Activated CD8-positive, alpha-beta T cell treated with anti-CD3 and anti-CD28 coated beads, Interleukin-2, amount 10 ng/mL, durations not matched to agents 7 days and 5 days (primary cell): ENCODE results near the gene DOK7. TPM values are rescaled to one million over a fixed set of nuclear protein-coding genes. Genes with fewer than 3 reads are reported as not detected.

Source experiments
- ATAC-seq: fragments of 150-1000 bp; cut with Tn5 transposase; one replicate; pipeline ENCODE4 v1.10.0; 2021; ENCODE audit warnings: moderate library complexity
- CTCF ChIA-PET: fragments of 350-600 bp; sonication (Branson Sonifier 250); formaldehyde crosslinking; loops from one replicate; lab custom pipeline; 2021; ENCODE audit warnings: antibody characterized with exemption; lab: Charles Lee
- POLR2A ChIA-PET: fragments of 350-600 bp; sonication (Branson Sonifier 250); formaldehyde crosslinking; loops from one replicate; lab custom pipeline; 2021; ENCODE audit warnings: antibody characterized with exemption; lab: Charles Lee
- DNase-seq: peaks from one replicate; pipeline ENCODE4 v3.0.0-alpha.2; 2020
- H3K27ac Mint-ChIP-seq: one replicate; pipeline ENCODE4 v1.8.0; 2021; ENCODE audit warnings: mild to moderate bottlenecking, mixed read lengths
- H3K27me3 Mint-ChIP-seq: one replicate; pipeline ENCODE4 v1.8.0; 2021; ENCODE audit warnings: low read depth, mixed read lengths
- H3K36me3 Mint-ChIP-seq: one replicate; pipeline ENCODE4 v1.8.0; 2021; ENCODE audit warnings: low read depth, mixed read lengths
- H3K4me1 Mint-ChIP-seq: one replicate; pipeline ENCODE4 v1.8.0; 2021; ENCODE audit warnings: low read depth, mixed read lengths
- H3K4me3 Mint-ChIP-seq: one replicate; pipeline ENCODE4 v1.8.0; 2021; ENCODE audit warnings: mild to moderate bottlenecking, mixed read lengths
- H3K9me3 Mint-ChIP-seq: one replicate; pipeline ENCODE4 v1.8.0; 2022; ENCODE audit warnings: mixed read lengths; ENCODE audit not compliant: insufficient read depth
- total RNA-seq, 2 experiments: library from RNA; stranded (reverse); gene quantifications; one replicate each; pipeline ENCODE4 v1.2.3, GENCODE V29; 2021

DOK7 gene
- total RNA-seq, 2 experiments from 2014 or later: not detected

GRCh38 chr4:3431446-3431993 lies 31.6 kb upstream of the DOK7 start:
- Mint-ChIP-seq H3K9me3 (no peaks in the 10 kb centered on the region), H3K36me3 (no peaks in the 10 kb centered on the region), H3K27ac (no peak overlapping the region), H3K27me3 (no peaks in the 10 kb centered on the region), H3K4me3 (no peak overlapping the region), H3K4me1 (no peaks in the 10 kb centered on the region)
- ChIA-PET POLR2A (no interaction called here), CTCF (no interaction called here)
- DNase-seq (no peak), ATAC-seq (no peak)

GRCh38 chr4:3432381-3432790 lies 30.7 kb upstream of the DOK7 start:
- no peak overlapping the region for H3K27ac Mint-ChIP-seq
- no peak overlapping the region for H3K4me3 Mint-ChIP-seq
- no peak for DNase-seq
- H3K4me1 Mint-ChIP-seq: no peaks in the 10 kb centered on the region
- no peaks in the 10 kb centered on the region for H3K36me3 Mint-ChIP-seq
- ChIA-PET CTCF (no interaction called here), POLR2A (no interaction called here)
- no peak for ATAC-seq
- no peaks in the 10 kb centered on the region for H3K27me3 Mint-ChIP-seq
- no peaks in the 10 kb centered on the region for H3K9me3 Mint-ChIP-seq

- Mint-ChIP-seq H3K9me3 (no peaks in the 10 kb centered on the region), H3K4me3 (no peak overlapping the region), H3K27ac (no peak overlapping the region), H3K27me3 (no peaks in the 10 kb centered on the region), H3K4me1 (no peaks in the 10 kb centered on the region), H3K36me3 (no peaks in the 10 kb centered on the region)
- DNase-seq (no peak), ATAC-seq (no peak)
- ChIA-PET POLR2A (no interaction called here), CTCF (no interaction called here)
These were observed 29.8 kb upstream of the DOK7 start for GRCh38 chr4:3433138-3433869.

- ChIA-PET CTCF (no interaction called here), POLR2A (interaction anchor here (0.6 kb wide), 1 partner anchor 136 kb away, joined by 3 read pairs; no protein-coding TSS in a partner anchor)
- no peaks in the 10 kb centered on the region for H3K27me3 Mint-ChIP-seq
- H3K9me3 Mint-ChIP-seq: no peaks in the 10 kb centered on the region
- no peak overlapping the region for H3K27ac Mint-ChIP-seq
- H3K4me3 Mint-ChIP-seq: no peak overlapping the region
- no peaks in the 10 kb centered on the region for H3K4me1 Mint-ChIP-seq
- no peaks in the 10 kb centered on the region for H3K36me3 Mint-ChIP-seq
- no peak for ATAC-seq
- DNase-seq: no peak
These were observed 28.0 kb upstream of the DOK7 start for GRCh38 chr4:3434881-3435685.

- H3K27ac Mint-ChIP-seq: no peak overlapping the region
- no peaks in the 10 kb centered on the region for H3K4me1 Mint-ChIP-seq
- H3K4me3 Mint-ChIP-seq: no peak overlapping the region
- ChIA-PET CTCF (no interaction called here), POLR2A (interaction anchor here (0.6 kb wide), 1 partner anchor 136 kb away, joined by 3 read pairs; no protein-coding TSS in a partner anchor)
- H3K27me3 Mint-ChIP-seq: no peaks in the 10 kb centered on the region
- no peaks in the 10 kb centered on the region for H3K9me3 Mint-ChIP-seq
- DNase-seq (no peak), ATAC-seq (no peak)
- no peaks in the 10 kb centered on the region for H3K36me3 Mint-ChIP-seq
These were observed 27.5 kb upstream of the DOK7 start for GRCh38 chr4:3435686-3435956.

GRCh38 chr4:3436048-3436797 lies 26.9 kb upstream of the DOK7 start:
- no peaks in the 10 kb centered on the region for H3K36me3 Mint-ChIP-seq
- no peaks in the 10 kb centered on the region for H3K4me1 Mint-ChIP-seq
- no peak overlapping the region for H3K4me3 Mint-ChIP-seq
- no peaks in the 10 kb centered on the region for H3K9me3 Mint-ChIP-seq
- POLR2A ChIA-PET: interaction anchor here (0.6 kb wide), 1 partner anchor 137 kb away, joined by 3 read pairs; no protein-coding TSS in a partner anchor
- ATAC-seq (no peak), DNase-seq (no peak)
- H3K27ac Mint-ChIP-seq: peak overlapping the region; percentile 30
- CTCF ChIA-PET: no interaction called here
- no peaks in the 10 kb centered on the region for H3K27me3 Mint-ChIP-seq

GRCh38 chr4:3436798-3437581 lies 26.1 kb upstream of the DOK7 start:
- Mint-ChIP-seq H3K36me3 (no peaks in the 10 kb centered on the region), H3K27ac (no peak overlapping the region), H3K4me1 (no peaks in the 10 kb centered on the region), H3K9me3 (no peaks in the 10 kb centered on the region), H3K27me3 (no peaks in the 10 kb centered on the region), H3K4me3 (no peak overlapping the region)
- ATAC-seq (peak; percentile 39), DNase-seq (peak; percentile 25)
- POLR2A ChIA-PET: no interaction called here
- CTCF ChIA-PET: no interaction called here

GRCh38 chr4:3437582-3437936 lies 25.5 kb upstream of the DOK7 start:
- Mint-ChIP-seq H3K4me3 (no peak overlapping the region), H3K36me3 (no peaks in the 10 kb centered on the region), H3K27ac (no peak overlapping the region), H3K27me3 (no peaks in the 10 kb centered on the region), H3K4me1 (no peaks in the 10 kb centered on the region), H3K9me3 (no peaks in the 10 kb centered on the region)
- ChIA-PET POLR2A (no interaction called here), CTCF (no interaction called here)
- DNase-seq: no peak
- no peak for ATAC-seq

GRCh38 chr4:3437998-3438846 lies 24.9 kb upstream of the DOK7 start:
- Mint-ChIP-seq H3K4me3 (no peak overlapping the region), H3K4me1 (no peaks in the 10 kb centered on the region), H3K9me3 (no peaks in the 10 kb centered on the region), H3K36me3 (no peaks in the 10 kb centered on the region), H3K27ac (no peak overlapping the region), H3K27me3 (no peaks in the 10 kb centered on the region)
- CTCF ChIA-PET: no interaction called here
- POLR2A ChIA-PET: no interaction called here
- no peak for ATAC-seq
- no peak for DNase-seq

GRCh38 chr4:3438847-3439180 lies 24.3 kb upstream of the DOK7 start:
- no peak overlapping the region for H3K4me3 Mint-ChIP-seq
- CTCF ChIA-PET: no interaction called here
- H3K27me3 Mint-ChIP-seq: no peaks in the 10 kb centered on the region
- no peaks in the 10 kb centered on the region for H3K9me3 Mint-ChIP-seq
- no peak overlapping the region for H3K27ac Mint-ChIP-seq
- no peak for DNase-seq
- H3K4me1 Mint-ChIP-seq: no peaks in the 10 kb centered on the region
- H3K36me3 Mint-ChIP-seq: no peaks in the 10 kb centered on the region
- POLR2A ChIA-PET: no interaction called here
- ATAC-seq: no peak

GRCh38 chr4:3439391-3439790 lies 23.7 kb upstream of the DOK7 start:
- H3K36me3 Mint-ChIP-seq: no peaks in the 10 kb centered on the region
- H3K4me1 Mint-ChIP-seq: no peaks in the 10 kb centered on the region
- ChIA-PET POLR2A (no interaction called here), CTCF (no interaction called here)
- no peaks in the 10 kb centered on the region for H3K27me3 Mint-ChIP-seq
- ATAC-seq (no peak), DNase-seq (no peak)
- no peaks in the 10 kb centered on the region for H3K9me3 Mint-ChIP-seq
- H3K27ac Mint-ChIP-seq: no peak overlapping the region
- H3K4me3 Mint-ChIP-seq: no peak overlapping the region
